ENCODE results near the gene RBM19.

The RBM19 gene

GRCh38 chr12:113950873-113951272 lies 15.3 kb downstream of the RBM19 start:
- DNase-seq, result no peak

DNA sequence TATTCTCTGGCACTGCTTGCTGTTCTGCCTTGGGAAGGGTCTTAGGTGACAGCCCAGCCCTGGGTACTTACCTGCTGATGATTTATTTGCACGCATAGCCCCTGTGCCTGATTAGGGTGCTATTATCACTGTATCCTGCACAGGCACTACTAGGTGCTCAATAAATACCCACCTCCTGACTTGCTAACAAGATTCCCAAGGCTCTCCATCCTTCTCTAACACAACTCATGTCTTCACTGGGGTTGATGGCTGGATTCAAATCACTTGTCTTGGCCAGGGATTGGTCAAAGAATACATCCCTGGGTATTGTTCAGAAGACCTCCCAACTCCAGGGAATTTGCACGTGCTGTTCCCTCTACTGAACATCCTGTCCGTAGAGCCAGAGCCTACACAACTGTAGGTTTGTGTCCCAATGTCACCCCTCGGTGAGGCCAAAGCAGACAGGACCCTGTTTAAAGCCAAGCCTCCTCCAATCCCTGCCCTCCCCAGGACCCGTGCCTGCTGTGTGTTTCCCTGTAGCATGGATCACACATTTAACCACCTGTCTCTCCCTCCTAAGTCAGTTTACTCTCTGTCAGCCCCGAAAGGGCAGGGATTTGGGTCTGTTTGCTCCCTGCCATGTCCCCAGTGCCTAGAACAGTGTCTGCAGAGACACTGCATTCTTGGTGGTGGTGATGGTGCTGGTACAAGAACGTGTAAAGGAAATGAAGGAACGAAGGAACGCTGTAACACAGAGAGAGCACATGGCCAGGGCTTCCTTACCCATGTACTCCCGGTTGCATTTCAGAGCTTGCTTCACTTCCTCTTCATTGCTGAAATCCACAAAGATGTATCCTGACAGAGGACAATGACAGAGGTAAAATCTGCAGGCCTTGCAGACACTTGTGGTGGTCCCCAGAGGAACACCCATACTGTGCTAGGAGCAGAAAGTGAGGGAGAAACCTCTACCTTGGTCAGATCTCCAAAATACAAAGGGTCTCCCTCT lies 16.5 kb downstream of the RBM19 start:
- no peak for DNase-seq

- no peak for DNase-seq
Measured at GRCh38 chr12:113948151-113948914, 17.8 kb downstream of the RBM19 start.

DNA sequence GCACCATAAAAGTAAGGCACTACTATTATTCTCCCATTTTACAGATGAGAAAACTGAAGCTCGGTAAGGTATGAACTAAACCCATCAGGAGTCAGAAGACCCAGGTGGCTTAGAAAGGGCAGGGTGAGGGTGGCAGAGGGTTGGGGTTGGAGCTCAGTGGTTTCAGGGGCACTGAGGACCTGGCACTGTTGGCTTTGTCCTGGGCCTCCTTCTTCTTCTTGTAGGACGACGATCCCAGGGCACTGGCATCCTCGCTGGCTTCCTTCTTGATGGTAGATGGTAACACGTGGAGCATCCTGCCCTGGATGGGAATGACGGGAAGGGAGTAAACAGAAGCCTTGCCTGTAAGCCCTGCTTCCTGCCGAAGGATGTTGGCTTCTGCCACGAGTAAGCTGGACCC lies 19.9 kb downstream of the RBM19 start:
- DNase-seq, result no peak

DNA sequence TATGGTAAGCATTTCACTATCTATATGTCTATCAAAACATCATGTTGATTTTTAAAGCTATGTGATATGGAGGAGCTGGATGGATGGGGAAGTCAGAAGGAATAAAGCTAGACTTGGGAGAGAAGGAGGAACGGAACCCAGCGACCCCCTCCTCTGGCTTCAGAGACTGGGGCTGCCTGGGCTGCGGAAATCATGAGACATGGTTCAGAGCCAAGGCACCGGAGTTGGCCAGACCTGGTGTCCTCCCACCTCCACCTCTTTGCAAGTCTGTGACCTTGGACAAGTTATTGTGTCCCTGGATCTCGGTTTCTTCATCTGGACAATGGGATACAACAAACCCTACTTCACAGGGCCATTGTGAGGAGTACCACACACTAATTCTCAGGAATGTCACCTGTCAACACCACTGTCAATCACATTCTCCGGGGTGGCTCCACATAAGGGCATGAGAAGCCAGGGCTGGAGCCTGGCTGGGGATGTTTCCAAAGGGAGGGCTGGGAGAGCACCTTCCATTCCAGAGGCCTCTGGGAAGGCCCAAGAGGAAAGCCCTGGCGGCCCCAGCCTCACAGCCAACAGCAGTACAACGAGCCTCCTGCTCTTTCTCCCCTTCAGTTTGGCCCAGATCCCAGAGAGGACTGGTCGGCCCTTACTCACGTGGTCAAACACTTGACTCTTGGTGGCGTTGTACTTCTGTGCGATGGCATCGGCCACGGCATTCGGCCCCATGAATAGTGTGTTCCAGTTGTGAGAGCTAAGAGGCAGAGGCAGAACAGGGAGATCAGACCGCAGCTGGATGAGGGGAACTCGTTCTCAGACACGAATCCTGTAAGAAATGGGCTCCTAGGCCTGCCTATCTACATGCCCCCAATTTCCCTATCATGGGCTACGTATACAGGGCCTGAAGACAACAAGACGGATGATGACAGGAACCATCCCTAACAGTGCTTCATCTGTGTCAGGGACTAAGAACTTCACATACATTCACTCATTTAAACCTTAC lies 20.7 kb downstream of the RBM19 start:
- DNase-seq, result no peak

DNA sequence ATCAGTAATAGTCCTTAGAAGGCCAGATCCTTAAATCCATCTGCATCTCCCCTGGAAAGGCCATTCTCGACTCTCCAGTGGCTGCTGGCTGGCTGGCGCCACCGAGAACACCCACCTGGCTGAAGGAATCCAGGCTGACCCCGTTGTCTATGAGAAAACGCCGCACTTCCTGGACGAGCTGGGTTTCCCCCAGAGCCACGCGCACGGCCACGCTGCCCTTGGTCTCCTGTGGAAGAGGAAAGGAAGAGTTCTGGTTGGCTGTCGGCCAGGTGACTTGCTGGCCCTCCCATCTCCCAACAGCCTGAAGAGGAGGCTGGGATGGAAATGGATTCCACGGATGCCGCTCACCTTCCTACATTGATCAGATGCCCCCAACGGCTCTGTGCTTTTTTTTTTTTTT lies 23.9 kb downstream of the RBM19 start:
- no peak for DNase-seq

DNA sequence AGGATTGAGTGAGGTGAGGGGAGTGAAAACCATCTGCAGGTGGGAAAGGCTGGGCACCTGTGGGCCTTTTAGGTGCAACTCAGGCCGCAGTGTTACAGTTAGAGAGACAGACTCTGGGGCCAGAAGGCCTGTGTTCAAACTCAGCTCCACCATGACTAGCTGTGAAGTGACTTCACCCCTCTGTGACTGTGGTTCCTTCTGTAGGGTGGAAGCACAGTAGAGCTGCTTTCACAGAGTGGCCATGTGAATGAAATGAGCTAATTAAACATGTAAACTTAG lies 25.0 kb downstream of the RBM19 start:
- DNase-seq, result no peak

- no peak for DNase-seq
Measured at GRCh38 chr12:113940357-113941207, 25.5 kb downstream of the RBM19 start.

DNA sequence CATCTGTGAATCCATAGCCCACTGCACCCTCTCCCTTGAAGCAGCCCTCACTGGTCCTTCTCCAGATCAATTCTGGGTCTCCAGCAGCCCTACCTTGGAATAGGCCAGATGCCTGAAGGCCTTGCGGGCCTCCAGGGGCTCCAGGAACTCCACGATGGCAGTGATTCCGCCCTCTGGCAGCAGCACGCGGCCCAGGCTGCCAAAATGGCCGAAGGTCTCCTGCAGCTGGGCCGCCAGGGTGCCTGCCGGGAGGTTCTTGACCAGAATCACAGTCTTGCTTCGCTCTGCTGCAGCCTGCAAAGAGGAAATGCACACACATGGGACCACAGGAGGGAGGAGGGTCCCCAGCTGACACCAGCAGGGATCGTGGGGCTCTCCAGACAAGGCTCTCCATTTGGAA lies 26.3 kb downstream of the RBM19 start:
- DNase-seq, result no peak

DNA sequence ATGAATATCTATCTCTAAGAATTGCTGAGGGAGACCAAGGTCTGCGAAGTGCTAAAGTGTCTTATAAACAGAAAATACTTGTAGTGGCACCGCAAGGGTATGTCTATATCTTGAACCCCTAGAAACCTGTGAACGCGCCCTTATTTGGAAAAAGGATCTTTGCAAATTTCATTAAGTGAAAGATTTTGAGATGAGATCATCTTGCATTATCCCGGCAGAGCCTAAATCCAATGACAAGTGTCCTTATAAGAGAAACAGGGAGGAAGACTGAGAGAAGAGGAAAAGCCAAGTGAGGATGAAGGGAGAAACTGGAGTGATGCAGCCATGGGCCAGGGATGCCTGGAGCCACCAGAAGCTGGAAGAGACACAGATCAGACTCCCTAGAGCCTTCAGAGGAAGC lies 27.7 kb downstream of the RBM19 start:
- DNase-seq, result no peak

- DNase-seq, result no peak
Measured at GRCh38 chr12:113936460-113936859, 29.7 kb downstream of the RBM19 start.

- no peak for DNase-seq
Measured at GRCh38 chr12:113935459-113935858, 30.7 kb downstream of the RBM19 start.

GRCh38 chr12:113934946-113935345 lies 31.2 kb downstream of the RBM19 start:
- DNase-seq, result no peak

DNA sequence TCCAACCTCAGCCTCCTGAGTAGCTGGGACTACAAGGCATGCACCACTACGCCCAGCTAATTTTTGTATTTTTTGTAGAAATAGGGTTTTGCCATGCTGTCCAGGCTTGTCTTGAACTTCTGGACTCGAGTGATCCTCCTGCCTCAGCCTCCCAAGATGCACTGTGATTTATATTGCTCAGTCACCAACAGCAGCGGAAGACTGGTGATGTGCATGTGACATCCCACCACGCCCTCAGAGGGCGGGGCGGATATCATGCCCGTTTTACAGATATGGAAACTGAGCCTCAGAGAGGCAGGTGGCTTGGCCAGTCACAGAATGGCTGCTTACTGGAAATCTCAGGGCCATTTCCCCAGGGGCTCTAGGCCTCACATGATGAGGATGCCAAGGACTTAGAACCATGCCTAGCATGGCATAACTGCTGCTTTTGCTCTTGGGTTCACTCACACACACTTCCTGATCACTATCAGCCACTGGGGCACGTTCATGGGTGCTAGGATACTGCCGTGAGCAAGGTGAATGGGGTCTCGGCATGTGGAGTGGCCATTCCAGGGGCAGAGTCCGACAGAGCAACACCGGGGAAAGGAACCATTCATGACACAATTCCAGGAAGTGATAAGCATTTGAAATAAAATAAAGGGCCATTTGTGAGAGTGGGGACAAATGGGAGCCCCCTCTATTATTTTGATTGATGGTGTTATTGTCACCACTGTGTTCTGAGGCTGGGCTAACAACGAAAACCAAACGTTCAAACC lies 31.9 kb downstream of the RBM19 start:
- no peak for DNase-seq

DNA sequence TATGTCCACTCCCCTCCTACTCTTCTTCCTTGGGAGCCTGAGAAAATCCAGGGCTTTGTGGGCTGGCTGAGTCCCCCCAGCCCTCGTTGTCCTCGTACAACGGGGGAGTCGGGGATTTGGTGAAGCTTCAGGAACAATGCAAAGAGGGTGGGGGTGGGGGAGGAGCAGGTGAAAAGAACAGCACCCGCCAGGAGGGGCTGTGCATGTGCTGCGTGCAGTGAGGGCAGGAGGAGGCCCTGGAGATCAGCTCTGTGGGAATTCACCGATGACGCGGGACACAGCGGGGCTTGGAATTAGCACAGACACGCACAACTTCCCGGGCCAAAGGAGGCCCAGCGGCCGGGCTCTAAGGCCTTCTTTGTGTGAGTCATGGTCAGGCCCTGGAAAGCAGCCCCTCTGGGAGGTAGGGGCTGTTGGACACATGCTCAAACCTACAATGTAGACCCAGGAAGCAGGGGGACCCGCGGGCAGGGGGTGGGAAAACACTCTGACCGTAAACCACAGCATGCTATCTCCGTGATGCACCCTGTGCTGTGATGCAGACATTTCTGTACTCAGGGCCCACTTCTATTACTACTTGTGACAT lies 32.8 kb downstream of the RBM19 start:
- DNase-seq, result no peak

DNA sequence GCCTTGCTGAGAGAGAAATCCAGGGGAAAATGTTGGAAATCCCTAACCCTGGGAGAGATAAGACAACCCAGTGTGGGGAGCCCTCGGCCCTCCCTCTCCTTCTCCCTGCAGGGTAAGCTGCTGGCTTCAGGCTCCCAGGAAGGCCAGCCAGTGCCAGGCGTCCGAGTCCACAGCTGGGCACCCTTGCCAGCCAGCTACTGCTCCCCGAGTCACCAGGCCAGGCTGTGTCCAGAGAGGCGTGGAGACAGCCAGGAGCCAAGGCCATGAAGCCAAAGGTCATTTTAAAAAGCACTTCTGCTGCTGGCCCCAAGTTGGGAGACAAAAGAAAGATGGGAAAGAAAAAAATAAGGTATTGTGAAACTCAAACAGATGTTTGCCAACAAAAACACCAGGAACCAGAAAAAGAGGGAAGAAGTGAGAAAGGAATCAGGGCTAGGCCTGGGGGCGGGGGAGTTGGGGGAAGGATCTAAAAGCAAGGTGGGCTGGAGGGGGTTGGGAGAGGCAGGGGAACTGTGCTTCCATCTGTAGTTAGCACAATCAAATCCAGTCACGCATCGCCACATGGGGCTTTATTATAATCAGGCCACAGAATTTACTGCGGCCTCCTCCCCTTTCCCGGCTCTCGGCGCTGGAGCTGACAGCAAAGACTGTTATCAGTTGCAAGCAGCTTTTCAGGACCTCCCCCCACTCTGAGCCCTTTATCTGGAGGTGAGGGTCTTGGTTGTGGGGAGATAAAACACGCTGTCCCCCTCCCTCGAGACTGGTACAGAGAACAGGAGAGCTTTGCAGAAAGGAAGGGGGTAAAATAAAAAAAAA lies 33.5 kb downstream of the RBM19 start:
- DNase-seq, result no peak

- no peak for DNase-seq
Measured at GRCh38 chr12:113931517-113931916, 34.6 kb downstream of the RBM19 start.

DNA sequence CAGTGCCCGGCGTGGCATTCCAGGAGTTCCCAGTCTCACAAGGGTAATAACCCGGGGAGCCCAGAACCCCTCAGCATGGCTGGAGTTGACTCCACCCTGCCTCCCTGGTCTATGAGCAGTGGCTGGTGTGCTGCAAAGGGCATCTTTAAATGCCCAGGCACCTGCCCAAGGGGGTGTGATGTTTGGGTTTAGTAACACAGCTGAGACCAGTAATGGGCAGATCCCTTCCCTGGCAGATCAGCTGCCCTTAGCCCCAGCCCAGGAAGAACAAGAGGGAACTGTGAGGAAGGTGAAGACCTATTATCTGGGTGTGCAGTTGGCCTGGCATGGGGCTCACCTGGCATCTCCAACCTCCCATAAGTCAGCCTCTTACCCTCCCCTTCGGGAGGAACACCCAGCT lies 35.9 kb downstream of the RBM19 start:
- DNase-seq, result no peak

DNA sequence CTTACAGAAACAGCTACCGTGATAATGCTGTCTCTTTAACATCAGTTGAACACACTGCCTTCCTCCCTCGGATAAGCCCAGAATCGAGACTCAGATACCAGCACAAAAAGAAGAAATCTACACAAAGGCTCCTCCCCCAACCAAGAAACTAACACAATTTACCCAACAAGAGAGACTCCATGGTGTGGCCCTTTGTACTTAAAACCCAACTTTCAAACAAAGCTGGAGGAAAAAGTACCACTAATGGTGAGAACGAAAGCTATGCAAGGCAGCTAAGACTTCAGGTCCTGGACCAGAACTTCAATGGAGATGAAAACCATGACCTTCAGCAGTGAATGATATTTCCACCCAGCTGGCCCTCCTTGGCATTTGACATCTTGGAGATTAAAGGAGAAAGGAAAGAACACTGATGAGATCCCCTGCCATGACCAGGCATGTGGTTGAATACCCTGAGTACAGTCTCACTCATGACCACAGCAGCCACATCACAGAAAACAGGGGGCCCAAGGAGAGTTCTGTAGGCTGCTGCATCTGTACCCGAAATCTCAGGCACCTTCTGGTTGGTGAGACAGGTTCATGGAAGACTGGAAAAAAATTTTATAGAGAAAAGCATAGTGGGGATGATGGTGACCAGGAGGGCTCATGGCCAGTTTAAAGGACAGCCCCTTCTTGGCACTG lies 36.7 kb downstream of the RBM19 start:
- DNase-seq, result no peak

All from NCI-H748 treated with DMSO at 0.1 percent for 48 hours (cell line).